RCC 7860 (cell line): ENCODE data around the gene DTYMK.
"Not testable (repeated sequence)": the region's sequence is repeated elsewhere in the genome, so short reads cannot be mapped to it uniquely, and the experiment has no call there.

Experiments used
- DNase-seq: peaks from one replicate; pipeline ENCODE4 v3.0.0-alpha.2; 2015; ENCODE audit warnings: low spot score
- FAIRE-seq: peaks from 2 replicates; lab custom pipeline; 2012; peaks lifted over from hg19 to GRCh38; lab: Jason Lieb, UNC

Gene DTYMK

GRCh38 chr2:241672243-241673188 is 14.1 kb downstream of the DTYMK start:
- DNase-seq: no peak
- FAIRE-seq: no peak

GRCh38 chr2:241671457-241672240 is 15.0 kb downstream of the DTYMK start:
- DNase-seq (no peak), FAIRE-seq (no peak)

- DNase-seq: no peak
- FAIRE-seq: no peak
These were observed 16.1 kb downstream of the DTYMK start for GRCh38 chr2:241670333-241671110.

GRCh38 chr2:241668839-241669238 is 17.8 kb downstream of the DTYMK start:
- FAIRE-seq (no peak), DNase-seq (no peak)

GRCh38 chr2:241668354-241668753 is 18.3 kb downstream of the DTYMK start:
- DNase-seq: no peak
- FAIRE-seq: no peak

- DNase-seq (no peak), FAIRE-seq (no peak)
These were observed 19.8 kb downstream of the DTYMK start for GRCh38 chr2:241666627-241667400.

- FAIRE-seq (no peak), DNase-seq (no peak)
These were observed 20.7 kb downstream of the DTYMK start for GRCh38 chr2:241665731-241666440.

GRCh38 chr2:241662731-241663130 is 23.9 kb downstream of the DTYMK start:
- DNase-seq, FAIRE-seq: not testable (repeated sequence)

- no peak for FAIRE-seq
These were observed 25.9 kb downstream of the DTYMK start for GRCh38 chr2:241660593-241661213.

GRCh38 chr2:241659150-241659739 is 27.4 kb downstream of the DTYMK start:
- FAIRE-seq (no peak), DNase-seq (peak; percentile 15)

More at GRCh38 chr2:241660593-241661213, 25.9 kb downstream of the DTYMK start:
- DNase-seq: no peak

- DNase-seq (no peak), FAIRE-seq (no peak)
These were observed 28.3 kb downstream of the DTYMK start for GRCh38 chr2:241658296-241658695.

GRCh38 chr2:241657786-241658254 is 28.8 kb downstream of the DTYMK start:
- FAIRE-seq: no peak
- no peak for DNase-seq

GRCh38 chr2:241656190-241656741 is 30.3 kb downstream of the DTYMK start:
- FAIRE-seq (no peak), DNase-seq (no peak)

- FAIRE-seq (no peak), DNase-seq (no peak)
These were observed 31.0 kb downstream of the DTYMK start for GRCh38 chr2:241655516-241656189.

- no peak for FAIRE-seq
- DNase-seq: no peak
These were observed 32.1 kb downstream of the DTYMK start for GRCh38 chr2:241654551-241654950.

GRCh38 chr2:241653210-241653750 is 33.3 kb downstream of the DTYMK start:
- no peak for FAIRE-seq
- DNase-seq: no peak

- FAIRE-seq: no peak
- no peak for DNase-seq
These were observed 33.9 kb downstream of the DTYMK start for GRCh38 chr2:241652722-241653121.
